ENCODE results near the gene PTPRU.
"Not testable (repeated sequence)": the region's sequence is repeated elsewhere in the genome, so short reads cannot be mapped to it uniquely, and the experiment has no call there.

Gene PTPRU

DNA sequence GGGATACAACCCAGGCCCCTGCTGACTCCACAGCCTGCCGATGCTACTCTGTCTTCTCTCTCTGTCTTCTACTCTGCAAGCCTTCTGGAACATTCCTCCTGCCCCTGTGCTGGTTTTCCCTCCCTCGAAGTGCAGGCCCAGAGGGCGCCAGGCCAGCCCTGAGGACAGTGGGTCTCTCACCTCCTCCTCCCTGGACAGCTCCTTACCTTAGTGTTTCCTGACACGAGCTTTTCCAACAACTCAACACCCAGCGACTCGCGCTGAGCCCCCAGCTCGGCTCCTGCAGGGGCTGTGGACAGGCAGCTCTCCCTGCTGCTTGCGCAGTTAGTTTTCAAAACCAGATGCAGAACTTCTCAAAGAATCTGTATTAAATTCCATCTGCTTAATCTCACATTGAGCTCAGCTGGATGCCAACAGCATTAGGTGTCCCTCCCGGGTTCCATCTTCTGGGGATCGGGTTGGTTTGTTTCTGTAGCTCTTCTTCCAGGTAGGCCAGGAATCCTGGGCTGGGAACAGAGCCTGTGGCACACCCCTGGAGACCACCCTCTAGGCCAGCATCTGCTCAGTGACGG, 54.2 kb downstream of the PTPRU start:
- no peak for DNase-seq (ENCODE audit: low read depth)

GRCh38 chr1:29291756-29292155, 55.4 kb downstream of the PTPRU start:
- no peak for DNase-seq (ENCODE audit: low read depth)

GRCh38 chr1:29292344-29292743, 56.0 kb downstream of the PTPRU start:
- no peak for DNase-seq (ENCODE audit: low read depth)

DNA sequence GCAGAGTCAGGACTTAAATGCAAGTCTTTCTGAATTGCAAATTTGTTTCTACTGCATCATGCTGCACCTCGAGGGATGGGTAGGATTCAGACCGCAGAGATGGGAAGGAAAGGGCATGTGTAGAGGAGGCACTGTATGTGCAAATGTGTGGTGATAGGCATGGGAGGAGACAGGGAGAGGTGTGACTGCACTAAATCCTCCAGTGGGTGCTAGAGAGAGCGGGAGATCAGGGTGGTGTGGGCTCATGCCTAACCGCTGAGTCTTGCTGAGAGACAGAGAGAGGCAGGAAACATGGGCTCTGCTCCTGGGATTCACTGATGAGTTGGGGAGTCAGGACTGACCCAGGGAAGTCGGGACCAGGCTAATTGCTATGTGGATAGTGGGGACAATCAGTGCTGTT, 61.1 kb downstream of the PTPRU start:
- no peak for DNase-seq (ENCODE audit: low read depth)

DNA sequence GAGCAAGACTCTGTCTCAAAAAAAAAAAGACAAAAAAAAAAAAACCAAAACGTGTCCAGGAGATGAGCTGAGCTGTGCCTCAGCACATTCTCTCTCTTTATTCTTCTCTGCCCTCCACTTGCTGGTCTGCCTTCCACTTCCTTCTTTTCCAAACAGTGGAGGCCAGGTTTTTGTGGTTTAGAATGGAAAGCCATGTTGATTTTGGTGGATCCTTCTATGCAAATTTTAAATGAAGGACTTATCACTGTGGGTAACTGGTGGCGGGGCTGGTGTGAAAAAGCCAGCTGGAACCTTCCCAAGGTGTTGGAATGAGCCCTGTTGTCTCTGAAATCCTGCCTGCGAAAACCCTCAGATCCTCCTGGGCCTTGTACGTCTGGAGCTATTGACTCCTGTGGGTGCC, 61.9 kb downstream of the PTPRU start:
- DNase-seq (ENCODE audit: low read depth) = no peak

GRCh38 chr1:29299446-29299845, 63.1 kb downstream of the PTPRU start:
- DNase-seq (ENCODE audit: low read depth) = no peak

DNA sequence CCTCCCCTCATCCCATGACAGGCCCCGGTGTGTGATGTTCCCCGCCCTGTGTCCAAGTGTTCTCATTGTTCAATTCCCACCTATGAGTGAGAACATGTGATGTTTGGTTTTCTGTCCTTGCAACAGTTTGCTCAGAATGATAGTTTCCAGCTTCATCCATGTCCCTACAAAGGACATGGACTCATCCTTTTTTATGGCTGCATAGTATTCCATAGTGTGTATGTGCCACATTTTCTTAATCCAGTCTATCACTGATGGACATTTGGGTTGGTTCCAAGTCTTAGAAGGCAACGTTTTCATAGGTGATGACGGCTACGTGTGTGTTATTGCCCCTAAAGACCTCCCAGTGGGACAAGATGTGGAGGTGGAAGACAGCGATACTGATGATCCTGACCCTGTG, 65.4 kb downstream of the PTPRU start:
- DNase-seq (ENCODE audit: low read depth) = not testable (repeated sequence)

DNA sequence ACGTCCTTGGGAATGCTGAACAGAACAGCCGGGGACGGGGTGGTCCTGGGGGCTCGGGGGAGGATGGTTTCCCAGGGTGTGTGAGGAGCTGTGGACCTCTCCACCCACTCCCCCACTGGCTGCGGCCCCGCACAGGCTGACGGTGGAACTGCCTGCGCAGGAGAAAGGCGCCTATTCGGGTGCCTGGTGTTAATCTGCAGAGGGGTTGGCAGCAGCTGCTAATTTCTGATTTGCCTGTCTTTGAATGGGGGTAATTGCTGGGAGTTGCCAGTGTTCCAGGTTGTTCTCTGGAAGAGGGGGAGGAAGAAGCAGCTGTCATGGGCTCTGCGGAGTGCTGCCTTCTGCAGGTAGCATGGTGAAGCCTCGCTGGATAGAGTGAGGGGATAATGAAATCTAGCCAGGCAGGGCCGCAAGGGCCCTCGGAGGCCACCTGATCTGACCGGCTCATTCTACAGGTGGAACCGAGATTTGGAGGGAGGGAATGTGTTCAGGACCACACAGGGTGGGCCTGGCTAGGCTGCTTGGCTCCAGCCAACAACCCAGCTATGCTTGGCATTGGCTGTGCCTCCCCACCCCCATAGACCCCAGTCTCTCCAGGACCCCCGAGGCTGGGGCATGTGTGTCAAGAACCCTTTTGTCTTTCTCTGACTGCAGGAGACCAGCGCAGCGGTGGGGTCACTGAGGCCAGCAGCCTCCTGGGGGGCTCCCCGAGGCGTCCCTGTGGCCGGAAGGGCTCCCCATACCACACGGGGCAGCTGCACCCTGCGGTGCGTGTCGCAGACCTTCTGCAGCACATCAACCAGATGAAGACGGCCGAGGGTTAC, 67.1 kb downstream of the PTPRU start:
- DNase-seq (ENCODE audit: low read depth) = no peak

DNA sequence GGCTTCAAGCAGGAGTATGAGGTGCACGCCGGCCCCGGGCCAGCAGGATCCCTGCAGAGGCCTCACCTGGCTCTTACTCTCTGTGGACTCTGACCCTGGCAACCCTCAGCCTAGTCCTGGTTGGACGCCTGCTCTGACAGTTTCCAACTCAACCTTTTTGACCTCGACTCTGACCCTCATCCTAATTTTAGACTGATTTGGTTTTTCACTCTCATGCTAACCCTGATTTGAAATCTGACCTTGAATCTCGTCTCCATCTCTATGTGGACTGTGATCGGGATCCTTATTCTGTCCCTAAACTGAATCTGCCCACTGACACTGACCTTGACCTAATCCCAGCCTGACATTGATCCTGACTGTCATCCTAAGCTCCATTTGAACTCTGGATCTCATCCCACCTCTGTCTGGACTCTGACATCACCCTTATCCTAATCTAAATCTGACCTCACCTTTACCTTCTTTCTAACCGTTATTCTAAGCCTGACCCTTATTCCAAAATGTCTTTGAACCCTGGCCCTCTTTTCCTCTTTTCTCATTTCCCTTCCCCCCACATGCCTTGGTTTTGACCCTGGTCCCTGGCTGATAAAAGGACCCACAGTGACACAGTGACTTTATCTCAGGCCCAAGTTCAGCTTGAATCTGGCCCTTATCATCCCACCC, 67.8 kb downstream of the PTPRU start:
- no peak for DNase-seq (ENCODE audit: low read depth)

DNA sequence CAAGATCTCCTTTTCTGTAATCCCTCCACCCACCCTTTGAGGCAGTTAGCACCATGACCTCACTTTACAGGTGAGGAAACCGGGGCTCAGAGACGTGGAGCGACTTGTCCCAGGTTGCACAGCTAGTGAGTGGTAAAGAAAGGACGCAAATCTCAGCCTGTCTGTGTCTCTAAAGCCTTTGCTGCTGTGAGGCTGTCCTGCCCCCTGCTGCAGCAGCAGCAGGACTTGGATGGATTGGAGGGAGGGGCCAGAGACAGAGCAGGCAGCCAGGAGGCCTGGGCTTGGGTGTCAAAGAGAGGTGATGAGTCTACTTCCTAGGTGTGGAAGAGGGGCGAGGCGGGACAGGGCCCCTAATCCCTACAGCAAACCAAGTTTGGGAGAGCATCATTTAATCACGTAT, 69.6 kb downstream of the PTPRU start:
- DNase-seq (ENCODE audit: low read depth) = no peak

GRCh38 chr1:29306471-29307140, 70.3 kb downstream of the PTPRU start:
- DNase-seq (ENCODE audit: low read depth) = no peak

DNA sequence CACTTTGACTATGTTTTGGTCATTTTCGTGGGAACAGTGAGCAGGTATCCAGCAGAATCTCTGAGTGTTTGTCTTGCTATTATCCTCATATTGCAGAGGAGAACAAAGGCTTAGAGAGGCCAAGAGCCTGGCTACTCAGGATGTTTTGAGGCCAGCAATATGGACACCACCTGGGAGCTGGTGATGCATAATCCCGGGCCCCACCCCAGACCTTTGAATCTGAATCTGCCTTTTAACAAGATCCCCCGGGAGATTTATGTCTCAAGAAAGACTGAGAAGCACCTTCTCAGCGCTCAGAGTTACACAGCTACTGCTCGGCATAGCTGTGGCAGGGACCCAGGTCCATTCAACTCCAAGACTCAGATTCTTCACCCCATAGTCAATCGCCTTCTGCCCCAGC, 72.8 kb downstream of the PTPRU start:
- no peak for DNase-seq (ENCODE audit: low read depth)

GRCh38 chr1:29309621-29310020, 73.3 kb downstream of the PTPRU start:
- no peak for DNase-seq (ENCODE audit: low read depth)

GRCh38 chr1:29310616-29311180, 74.4 kb downstream of the PTPRU start:
- DNase-seq (ENCODE audit: low read depth) = no peak

DNA sequence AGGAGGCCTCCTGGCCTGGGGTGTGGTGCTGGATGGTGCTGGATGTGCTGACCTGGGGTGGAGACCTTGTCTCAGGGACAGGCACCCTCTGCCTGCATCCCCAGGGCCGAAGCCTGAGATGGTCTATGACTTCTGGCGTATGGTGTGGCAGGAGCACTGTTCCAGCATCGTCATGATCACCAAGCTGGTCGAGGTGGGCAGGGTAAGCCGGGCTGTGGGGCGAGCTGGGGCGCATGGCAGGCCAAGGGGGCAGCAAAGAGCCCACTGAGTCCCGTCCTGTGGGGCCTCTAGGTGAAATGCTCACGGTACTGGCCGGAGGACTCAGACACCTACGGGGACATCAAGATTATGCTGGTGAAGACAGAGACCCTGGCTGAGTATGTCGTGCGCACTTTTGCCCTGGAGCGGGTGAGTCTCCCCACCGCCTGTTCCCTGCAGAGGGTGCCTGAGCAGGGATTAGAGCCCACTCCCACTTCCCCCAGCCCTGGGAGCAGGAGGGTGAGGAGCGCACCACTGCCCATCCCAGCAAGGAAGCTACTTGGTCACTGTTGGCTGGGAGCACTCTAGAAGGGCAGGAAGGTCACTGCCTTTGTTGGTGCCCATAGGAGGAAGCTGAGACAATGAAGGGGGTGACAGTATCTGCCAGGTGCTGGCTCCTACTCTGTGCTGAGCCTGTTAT, 75.2 kb downstream of the PTPRU start:
- no peak for DNase-seq (ENCODE audit: low read depth)

DNA sequence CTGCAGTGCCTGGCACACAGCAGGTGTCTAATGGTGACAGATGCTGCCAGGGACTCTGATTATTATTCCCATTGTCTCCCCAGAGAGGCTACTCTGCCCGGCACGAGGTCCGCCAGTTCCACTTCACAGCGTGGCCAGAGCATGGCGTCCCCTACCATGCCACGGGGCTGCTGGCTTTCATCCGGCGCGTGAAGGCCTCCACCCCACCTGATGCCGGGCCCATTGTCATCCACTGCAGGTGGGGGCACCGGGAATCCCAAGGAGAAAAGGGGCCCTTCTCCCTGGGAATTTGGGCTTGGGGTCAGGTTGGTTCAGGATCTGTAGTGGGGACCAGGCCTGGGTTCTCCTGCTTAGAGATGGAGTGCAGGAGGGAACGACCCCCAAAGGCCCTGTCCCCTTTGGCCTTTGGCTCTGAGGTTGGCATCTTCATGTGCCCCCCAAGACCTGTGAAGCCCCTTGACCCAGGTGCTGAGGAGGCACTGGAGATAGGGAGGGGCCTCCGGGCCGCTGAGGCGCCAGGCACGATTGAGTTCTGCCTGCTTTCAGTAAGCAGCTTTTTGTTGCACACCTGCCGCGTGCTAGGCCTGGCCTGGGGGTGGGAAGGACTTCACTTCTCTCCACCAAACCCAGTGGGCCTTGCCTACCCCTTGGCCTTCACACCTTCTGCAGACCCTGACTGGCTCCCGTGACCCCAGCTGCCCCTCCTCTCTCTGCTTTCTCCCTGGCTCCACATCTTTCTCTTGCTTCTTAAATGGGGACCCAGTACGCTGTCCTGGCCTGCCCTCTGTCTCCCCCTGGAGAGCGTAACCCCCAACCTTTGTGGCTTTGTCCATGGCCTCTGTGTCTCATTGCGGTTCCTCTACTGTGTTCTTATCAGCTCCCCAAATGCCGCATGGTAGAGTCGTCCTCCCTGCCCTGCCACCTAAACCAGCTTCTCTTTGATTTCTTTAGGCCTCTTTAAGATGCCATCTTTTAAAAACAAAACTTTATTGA, 76.4 kb downstream of the PTPRU start:
- DNase-seq (ENCODE audit: low read depth) = no peak

- not testable (repeated sequence) for DNase-seq (ENCODE audit: low read depth)
Observed at GRCh38 chr1:29314685-29315084, 78.4 kb downstream of the PTPRU start.

GRCh38 chr1:29315262-29315661, 78.9 kb downstream of the PTPRU start:
- DNase-seq (ENCODE audit: low read depth) = no peak

DNA sequence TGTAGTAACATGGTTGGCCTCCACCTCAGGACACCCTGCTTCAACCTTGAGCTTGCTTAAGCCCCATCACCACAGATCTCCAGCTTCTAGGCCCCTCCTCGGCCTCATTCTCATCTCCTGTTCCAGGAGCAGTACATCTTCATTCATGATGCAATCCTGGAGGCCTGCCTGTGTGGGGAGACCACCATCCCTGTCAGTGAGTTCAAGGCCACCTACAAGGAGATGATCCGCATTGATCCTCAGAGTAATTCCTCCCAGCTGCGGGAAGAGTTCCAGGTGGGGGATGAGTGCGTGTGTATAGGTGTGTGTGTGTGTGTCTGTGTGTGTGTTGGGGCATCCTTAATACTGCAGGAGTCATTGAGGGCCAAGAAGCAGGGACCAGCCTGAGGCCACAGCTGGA, 79.6 kb downstream of the PTPRU start:
- no peak for DNase-seq (ENCODE audit: low read depth)

- DNase-seq (ENCODE audit: low read depth) = no peak
Observed at GRCh38 chr1:29317063-29317915, 81.0 kb downstream of the PTPRU start.
